NCI-H460 (cell line): Measurements from ENCODE around the gene FNDC3B. TPM values are rescaled to one million over a fixed set of nuclear protein-coding genes. Genes with fewer than 3 reads are reported as not detected.
"Not testable (repeated sequence)": the region's sequence is repeated elsewhere in the genome, so short reads cannot be mapped to it uniquely, and the experiment has no call there.

Experiments used
- DNase-seq: peaks from one replicate; pipeline ENCODE4 v3.0.0-alpha.2; 2016; ENCODE audit warnings: low read depth; ENCODE audit errors: extremely low read depth
- total RNA-seq: library from RNA; depleted of rRNA; stranded (reverse); fragments of >200 nt; shearing (Covaris generic); gene quantifications from 2 replicates; pipeline ENCODE4 v1.2.3, GENCODE V29; 2014

The FNDC3B gene
- total RNA-seq, 1 experiment from 2014 or later, result 51.4 TPM

DNA sequence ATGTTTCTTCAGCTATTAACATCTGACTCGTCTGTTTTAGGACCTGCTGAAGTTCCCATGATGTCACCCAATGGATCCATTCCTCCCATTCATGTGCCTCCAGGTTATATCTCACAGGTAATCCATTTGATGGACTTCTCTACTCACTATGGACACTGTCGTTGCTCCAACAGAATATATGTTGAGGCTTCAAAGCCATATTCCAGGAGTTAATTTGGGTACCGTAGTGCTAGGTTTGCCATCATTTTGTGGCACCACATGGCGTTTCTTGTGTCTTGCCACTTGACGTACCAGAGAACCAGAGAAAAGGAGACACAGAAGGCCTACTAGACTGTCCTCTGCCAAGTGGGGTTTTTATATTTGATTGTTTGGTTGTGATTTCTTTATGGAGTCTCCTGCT is 187.5 kb downstream of the FNDC3B start:
- no peak for DNase-seq

DNA sequence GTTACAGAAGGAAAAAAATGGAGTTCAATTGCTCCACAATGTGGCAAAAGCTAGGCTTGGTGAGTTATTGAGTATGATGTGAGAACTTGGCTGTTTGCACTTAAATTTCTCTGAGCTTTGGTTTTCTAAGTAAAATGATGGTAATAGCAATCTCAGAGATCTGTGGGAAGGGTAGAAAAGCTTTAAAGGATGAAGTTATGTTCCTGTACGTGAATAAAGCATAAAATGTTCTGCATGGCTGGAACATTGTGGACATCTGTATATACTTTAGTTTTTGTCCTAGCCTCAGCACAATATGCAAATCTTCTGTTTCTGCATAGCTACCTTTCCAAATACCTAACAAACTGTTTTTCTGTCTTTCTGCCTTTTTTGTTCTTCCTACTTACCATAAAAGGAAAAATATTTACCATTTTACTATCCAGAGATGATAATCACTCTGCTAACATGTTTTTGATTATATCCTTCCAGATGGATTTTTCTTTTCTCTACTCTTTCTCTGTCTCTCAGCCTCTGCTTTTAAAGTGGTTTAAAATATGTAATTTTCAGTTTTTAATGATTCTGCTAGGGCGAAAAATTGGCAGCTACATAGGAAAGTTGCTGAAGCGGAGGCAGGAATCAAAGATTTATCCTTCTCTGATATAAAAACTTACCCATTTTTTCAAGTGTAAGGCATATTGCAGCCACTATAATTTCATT is 188.1 kb downstream of the FNDC3B start:
- DNase-seq, result no peak

DNA sequence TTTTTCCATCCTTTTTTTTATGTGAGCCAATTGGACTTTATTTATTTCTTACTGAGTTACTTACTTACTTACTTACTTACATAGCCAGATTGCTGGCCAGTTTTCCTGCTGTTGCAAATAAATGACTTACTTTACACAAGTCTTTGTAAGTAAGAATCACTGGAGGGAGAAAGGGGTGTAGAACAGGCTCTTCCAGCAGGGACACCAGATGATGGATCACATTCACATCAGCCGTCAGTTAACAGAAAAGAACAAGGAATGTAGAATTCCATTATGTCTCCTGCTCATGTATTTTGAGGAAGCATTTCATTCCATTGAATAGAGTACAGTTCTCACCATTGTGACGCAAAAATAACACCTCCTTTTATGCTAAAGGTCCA is 188.6 kb downstream of the FNDC3B start:
- DNase-seq, result no peak

DNA sequence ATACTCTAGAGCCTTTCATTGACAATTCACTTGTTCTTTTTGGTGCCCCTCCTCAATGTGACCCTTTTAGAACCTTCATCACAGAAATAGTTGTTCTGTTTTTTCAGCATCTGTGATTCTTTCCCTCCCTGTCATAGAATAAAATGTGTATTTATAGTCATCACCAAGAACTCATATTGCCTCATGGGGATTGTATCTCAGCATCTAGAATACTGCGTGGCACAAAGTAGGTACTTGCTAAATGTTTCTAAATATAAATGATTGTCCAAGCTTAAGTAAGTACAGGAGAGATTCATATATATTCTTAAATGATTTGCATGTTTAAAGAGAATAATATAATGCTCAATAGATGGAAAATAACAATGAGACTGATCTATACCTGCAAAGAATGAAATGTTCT is 190.1 kb downstream of the FNDC3B start:
- no peak for DNase-seq

DNA sequence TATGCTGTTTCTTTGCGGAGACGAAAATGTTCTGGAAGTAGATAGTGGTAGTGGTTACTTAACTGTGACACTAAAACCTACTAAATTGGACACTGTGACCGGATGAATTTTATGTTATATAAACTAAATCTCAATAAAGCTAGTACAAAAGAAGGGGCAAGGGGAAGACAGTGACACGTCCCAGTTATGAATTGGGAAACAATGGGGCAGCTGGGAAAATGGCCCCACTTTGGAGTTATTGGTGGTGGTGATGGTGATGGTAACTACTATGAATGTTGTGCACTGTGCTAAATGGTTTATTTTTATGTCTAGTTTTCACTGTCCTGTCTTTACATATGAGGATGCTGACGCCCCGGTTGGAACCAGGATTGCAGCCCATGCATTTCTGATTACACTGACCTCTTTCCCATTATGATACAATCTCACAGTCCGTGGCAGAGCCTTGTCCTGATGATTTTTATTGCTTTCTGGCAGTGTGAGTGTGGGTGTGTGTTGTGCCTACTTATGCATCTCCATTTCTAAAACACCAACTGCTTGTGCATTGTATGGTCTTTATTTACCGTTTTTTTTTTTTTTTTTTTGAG is 192.0 kb downstream of the FNDC3B start:
- DNase-seq, result no peak

DNA sequence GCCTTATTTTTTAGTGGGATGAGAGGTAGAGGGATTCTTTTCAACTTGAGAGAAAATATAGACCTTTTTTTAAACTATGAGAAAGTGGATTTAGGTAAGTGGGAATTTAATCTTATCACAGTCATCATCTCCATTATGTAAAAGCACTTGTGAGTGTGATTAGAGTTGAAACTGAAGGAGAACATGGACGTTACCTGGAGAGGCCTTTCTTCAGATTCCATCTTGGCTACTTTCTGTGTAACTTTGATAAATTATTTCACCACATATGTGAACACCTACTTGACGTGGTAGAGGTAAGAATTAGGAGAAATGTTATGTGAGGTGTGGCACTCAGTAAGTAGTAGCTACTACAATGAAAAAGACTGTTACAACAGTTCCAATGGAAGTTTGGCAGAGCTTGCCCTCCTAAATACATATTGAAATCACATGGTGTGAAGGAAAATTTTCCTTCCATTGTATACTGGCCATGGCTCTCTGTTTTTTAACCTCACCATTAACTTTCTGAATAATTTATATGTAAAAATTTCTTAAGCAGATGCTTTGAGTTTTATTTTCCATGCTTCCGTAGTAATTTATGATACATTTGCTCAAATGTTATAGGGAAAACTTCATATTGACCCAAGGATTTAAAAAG is 193.3 kb downstream of the FNDC3B start:
- DNase-seq, result no peak

DNA sequence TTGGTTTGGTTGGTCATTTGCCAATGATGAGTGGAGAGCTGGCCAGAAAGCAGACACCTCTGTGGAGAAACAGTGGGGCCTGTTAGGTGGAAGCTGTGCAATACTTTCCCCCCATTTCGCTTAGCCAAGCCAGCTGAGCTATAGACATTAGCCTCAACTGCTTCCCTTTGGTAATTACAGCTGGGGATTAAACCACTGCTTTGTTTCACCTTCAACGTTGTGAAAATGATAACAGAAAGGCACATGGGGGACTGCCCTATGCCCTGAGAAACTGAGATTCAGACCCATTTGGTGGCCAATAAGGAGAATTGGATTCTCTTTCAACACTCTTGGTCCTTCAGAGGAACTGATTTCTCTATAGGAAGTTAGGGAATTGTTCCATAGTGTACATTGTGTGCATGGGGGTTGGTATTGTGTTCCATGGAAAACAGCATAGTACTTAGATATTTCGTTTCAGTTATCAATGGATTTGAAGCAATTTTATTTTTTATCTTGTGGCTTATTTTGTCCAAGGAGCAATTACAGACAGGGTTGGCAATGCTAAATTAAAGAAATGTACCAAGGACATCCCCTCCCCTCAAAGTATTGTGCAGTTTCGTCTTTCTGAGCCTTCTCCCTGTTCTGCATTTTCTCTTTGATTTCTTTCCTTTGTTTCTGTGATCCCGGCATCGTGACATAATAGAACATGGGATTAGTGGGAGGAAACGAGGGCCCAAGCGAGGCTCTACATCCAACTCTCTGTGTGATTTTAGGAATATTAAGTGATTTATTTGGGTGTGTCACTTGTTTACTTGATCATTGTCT is 194.3 kb downstream of the FNDC3B start:
- no peak for DNase-seq

DNA sequence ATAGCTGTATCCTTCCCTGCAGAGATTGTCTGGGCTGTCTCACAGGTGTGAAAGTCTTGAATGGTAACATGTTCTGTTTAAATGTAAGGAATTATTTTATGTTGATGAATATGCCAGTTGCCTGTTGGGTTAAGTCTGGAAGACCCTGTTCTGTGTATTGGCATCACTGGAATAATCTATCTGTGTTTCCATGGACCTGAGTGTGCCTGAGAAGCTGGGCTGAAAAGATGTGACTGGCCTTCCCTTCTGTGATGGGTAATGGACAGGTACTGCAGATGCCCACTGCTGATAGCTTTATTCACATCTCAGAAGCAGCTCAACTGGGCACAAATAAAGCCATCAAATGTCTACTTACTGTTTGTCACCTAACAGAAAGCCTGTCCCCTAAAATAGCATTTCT is 196.3 kb downstream of the FNDC3B start:
- DNase-seq, result no peak

DNA sequence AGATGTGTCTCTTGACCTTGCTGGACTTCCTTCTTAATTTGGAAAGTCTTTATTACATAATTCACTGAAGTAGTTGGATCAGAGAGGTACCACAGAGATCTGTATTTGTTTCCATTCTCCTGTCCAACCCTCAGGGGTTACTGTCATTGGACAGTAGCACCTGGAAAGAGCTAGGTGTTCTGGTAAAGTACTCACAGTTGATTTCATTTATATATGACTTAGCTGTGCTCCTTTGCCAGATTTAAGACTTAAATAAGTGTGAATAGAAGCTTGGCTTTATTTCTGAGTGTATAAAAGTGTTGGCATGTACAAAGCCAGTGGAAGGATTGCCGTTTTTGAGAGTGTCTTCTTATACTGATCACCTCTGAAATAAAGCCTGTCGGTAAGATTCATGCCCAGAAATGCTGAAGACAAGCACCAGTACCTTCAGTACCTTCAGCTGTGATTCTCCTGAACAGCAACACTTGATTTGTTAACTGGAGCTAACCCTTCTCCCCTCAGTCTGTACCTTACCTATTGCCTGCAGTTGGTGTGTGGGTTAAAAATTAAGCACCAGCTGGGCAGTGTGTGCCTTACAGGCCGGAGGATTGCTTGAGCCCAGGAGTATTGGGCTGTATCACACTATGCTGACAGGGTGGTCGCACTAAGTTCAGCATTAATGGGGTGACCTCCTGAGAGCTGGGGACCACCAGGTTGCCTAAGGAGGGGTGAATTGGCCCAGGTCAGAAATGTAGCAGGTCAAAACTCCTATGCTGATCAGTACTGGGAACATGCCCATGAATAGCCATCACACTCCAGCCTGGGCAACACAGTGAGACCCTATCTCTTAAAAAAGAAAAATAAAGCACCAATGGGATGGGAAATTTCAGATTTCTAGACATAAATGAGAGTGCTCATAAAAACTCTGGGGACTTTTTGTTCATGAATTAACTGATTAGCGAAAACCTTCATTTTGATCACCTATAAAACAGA is 197.7 kb downstream of the FNDC3B start:
- no peak for DNase-seq

DNA sequence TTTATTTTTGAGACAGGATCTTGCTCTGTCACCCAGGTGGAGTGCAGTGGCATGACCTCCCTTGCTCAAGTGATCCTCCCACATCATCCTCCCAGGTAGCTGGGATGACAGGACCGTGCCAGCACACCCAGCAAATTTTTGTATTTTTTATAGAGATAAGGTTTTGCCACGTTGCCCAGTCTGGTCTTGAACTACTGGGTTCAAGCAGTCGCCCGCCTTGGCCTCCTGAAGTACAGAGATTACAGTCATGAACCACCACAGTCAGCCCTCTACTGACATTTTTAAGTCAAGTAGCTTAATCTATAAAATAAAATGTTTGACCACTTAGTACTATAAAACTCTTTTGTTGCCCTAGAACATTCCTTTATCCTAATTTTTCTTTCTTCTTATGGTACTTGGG is 198.8 kb downstream of the FNDC3B start:
- no peak for DNase-seq

DNA sequence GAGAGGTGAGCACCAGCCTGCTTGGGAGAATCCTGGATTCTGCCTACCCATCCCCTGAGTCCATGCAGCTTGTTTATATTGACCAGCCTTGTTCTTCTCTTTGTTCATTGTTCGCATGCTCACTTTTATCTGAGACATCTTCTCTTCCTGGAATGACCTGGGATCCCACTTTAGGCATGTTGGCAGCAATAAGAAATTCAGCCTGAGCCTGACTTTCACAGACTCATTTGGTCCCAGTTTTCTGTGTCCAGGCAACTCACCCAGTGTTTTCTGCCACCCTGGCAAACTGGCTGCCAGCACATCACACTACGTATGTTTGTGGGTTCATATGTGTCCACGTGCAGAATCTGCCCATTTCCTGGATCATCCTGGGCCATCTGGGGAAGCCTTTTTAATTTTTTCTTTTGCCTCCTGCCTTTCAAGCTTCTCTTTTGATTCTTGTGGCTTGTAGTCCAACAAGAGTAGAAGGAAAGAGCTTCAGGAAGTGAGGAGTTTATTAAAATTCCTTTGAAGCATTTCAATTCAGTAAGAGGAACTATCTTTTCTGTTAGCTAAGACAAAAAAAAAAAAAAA is 199.9 kb downstream of the FNDC3B start:
- no peak for DNase-seq

DNA sequence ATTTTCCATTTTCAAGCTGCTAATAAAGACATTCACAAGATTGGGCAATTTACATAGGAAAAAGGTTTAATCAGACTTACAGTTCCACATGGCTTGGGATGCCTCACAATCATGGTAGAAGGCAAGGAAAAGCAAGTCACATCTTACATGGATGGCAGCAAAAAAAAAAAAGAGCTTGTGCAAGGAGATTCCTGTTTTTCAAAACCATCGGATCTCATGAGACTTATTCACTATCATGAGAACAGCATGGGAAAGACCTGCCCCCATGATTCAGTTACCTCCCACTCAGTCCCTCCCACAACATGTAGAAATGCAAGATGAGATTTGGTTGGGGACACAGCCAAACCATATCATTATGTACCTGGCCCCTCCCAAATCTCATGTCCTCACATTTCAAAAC is 202.0 kb downstream of the FNDC3B start:
- DNase-seq, result no peak

DNA sequence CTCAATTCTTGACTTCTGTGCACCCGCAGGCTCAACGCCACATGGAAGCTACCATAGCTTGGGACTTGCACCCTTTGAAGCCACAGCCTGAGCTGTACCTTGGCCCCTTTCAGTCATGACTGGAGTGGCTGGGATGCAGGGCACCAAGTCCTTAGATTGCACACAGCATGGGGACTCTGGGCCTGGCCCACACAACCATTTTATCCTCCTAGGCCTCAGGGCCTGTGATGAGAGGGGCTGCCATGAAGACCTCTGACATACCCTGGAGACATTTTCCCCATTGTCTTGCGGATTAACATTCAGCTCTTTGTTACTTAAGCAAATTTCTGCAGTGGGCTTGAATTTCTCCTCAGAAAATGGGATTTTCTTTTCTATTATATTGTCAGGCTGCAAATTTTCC is 203.1 kb downstream of the FNDC3B start:
- not testable (repeated sequence) for DNase-seq

DNA sequence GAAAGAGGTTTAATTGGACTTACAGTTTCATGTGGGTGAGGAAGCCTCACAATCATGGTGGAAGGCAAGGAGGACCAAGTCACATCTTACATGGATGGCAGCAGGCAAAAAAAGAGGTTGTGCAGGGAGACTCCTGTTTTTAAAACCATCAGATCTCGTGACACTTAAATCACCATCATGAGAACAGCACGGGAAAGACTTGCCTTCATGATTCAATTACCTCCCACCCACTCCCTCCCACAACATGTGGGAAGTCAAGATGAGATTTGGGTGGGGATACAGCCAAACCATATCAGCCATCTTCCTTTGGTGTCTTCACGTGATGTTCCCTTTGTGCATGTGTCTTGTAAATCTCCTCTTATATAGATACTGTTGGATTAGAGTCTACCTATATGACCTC is 204.0 kb downstream of the FNDC3B start:
- not testable (repeated sequence) for DNase-seq

DNA sequence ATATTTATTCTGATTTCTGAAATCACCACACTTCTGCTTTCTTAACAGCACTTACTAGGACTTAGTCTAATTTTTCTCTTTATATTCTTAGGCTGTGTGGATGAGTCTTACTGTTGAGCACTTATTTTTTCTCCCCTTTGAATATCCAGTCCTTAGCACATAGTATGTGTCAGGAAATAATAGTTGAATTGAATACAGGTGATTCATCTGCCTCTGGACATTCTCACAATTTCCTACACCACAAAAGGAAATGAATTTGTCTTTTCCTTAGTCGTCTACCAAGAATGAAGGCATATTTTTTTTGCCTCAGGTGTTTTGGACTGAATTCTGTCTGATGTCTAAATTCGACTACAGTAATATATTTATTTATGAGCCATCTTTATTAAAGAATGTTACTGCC is 204.6 kb downstream of the FNDC3B start:
- DNase-seq, result no peak

DNA sequence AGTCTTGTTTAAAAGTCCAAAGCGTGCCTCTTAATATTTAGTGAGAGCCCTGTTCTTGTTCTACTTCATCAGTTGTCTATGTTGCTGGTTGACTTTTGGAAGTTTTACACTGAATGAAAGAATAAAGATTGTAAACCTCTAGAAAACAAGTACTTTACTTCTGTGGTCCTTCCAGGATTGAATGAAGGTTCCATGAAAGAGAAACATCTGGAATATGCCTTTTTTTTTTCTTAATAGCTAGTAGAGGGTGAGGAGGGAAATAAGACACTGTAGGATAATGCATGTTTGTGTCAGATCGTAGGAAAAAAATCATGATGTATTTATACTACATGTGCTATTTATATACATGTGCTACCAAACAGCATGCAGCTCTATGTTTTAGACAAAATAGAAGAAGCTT is 205.9 kb downstream of the FNDC3B start:
- no peak for DNase-seq

DNA sequence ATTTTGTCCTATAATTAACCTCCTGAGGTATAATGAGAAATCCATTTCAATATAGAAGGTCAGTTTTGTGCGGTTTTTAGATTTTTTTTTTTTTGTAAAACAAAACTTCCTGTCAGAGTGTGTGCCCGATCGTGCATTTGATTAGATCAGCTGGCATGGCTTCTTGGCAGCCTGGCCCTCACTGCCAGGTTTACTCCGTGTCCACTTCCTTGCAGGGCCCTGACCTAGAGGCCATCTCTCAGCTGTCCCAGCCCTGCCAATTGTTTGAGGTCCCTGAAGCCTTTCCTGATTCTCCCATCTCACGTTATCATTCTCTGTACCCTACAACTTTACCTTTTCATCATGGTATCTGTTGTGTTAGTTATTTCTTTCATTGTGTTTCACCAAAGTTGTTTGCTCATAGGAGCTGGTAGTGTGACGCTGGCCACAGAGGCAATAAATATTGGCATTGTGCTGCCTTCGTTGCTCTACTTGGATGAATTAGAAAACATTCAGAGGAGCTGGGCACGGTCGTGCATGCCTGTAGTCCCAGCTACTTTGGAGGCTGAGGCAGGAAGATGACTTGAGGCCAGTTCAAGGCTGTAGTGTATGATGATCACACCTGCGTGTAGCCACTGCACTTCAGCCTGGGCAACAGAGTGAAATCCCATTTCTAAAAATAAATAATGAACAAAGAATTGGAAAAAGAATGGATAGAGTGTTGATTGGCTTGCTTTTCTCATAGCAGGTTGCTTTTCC is 206.9 kb downstream of the FNDC3B start:
- no peak for DNase-seq

DNA sequence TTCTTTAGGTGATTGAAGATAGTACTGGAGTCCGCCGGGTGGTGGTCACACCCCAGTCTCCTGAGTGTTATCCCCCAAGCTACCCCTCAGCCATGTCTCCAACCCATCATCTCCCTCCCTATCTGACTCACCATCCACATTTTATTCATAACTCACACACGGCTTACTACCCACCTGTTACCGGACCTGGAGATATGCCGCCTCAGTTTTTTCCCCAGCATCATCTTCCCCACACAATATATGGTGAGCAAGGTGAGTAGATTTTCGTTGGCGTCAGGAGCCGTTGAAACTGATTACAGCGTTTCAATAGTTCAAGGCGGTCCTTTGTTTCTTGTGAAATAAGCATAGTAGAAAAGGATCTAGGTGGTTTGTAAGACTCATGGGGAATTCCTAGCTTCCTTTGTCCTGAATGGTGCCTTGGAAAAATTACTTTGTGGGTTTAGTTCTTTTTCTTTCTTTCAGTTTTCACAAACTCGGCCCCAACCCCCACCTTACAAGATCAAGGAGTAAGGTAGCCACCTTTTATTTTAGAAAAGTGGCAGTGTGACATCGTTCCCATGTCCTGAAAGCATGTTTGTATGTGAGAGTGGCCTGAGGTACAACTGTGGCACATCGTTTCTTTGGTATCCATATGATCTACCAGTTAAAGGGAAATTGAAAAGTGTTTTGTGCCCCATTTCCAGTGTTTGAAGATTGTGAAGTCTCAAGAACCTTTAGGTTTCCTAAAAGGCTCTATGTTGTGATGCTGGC is 208.3 kb downstream of the FNDC3B start:
- DNase-seq, result no peak

DNA sequence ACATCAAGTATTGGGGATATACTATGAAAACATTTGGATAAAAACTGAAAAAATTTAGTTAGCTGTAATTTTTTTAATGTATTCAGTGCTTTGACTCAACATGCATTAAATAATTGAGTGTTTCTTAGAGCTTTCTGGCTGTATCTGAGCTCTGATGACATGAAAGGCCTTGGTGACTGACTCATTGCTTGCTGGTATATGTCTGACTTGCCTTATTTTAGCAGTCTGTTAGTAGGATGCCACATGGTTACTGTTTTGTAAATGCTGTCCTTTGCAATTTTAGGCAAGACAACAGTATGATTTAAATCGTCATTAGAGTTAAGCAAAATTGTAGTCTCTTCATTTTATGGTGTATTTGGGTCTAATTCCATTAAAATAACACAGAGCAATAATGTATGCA is 209.7 kb downstream of the FNDC3B start:
- no peak for DNase-seq
